T-helper 22 cell (primary cell): Measurements from ENCODE around the gene TUBGCP2.

Source experiments
- DNase-seq: peaks from one replicate; pipeline ENCODE4 v3.0.0-alpha.2; 2020; ENCODE audit warnings: low read depth

TUBGCP2 gene

GRCh38 chr10:133343558-133343957 lies 34.9 kb upstream of the TUBGCP2 start:
- no peak for DNase-seq

GRCh38 chr10:133342942-133343341 lies 34.3 kb upstream of the TUBGCP2 start:
- no peak for DNase-seq

GRCh38 chr10:133341983-133342382 lies 33.3 kb upstream of the TUBGCP2 start:
- no peak for DNase-seq

- DNase-seq = no peak
Measured at GRCh38 chr10:133339708-133340380, 31.2 kb upstream of the TUBGCP2 start.

- DNase-seq = no peak
Measured at GRCh38 chr10:133338080-133339071, 29.7 kb upstream of the TUBGCP2 start.

GRCh38 chr10:133337370-133337725 lies 28.7 kb upstream of the TUBGCP2 start:
- DNase-seq = no peak

- DNase-seq = peak; percentile 85
Measured at GRCh38 chr10:133336577-133337369, 28.1 kb upstream of the TUBGCP2 start, which contains the start of gene CALY. Gene CALY (minus strand): TSS chr10:133336896. CDS start chr10:133328989, 7,907 bp downstream.

GRCh38 chr10:133336118-133336576 lies 27.5 kb upstream of the TUBGCP2 start:
- DNase-seq = no peak

- DNase-seq = peak; percentile 82
Measured at GRCh38 chr10:133335246-133336117, 26.8 kb upstream of the TUBGCP2 start.

- no peak for DNase-seq
Measured at GRCh38 chr10:133334503-133335245, 26.0 kb upstream of the TUBGCP2 start.

GRCh38 chr10:133332936-133333699 lies 24.4 kb upstream of the TUBGCP2 start:
- no peak for DNase-seq

- peak; percentile 60 for DNase-seq
Measured at GRCh38 chr10:133329491-133330202, 21.0 kb upstream of the TUBGCP2 start.

GRCh38 chr10:133328358-133329343 lies 20.0 kb upstream of the TUBGCP2 start:
- no peak for DNase-seq

GRCh38 chr10:133327651-133328357 lies 19.1 kb upstream of the TUBGCP2 start:
- no peak for DNase-seq

GRCh38 chr10:133326745-133327650 lies 18.3 kb upstream of the TUBGCP2 start:
- DNase-seq = no peak

- no peak for DNase-seq
Measured at GRCh38 chr10:133326223-133326551, 17.5 kb upstream of the TUBGCP2 start.
